ENCODE data around the gene S100A8.

DNA sequence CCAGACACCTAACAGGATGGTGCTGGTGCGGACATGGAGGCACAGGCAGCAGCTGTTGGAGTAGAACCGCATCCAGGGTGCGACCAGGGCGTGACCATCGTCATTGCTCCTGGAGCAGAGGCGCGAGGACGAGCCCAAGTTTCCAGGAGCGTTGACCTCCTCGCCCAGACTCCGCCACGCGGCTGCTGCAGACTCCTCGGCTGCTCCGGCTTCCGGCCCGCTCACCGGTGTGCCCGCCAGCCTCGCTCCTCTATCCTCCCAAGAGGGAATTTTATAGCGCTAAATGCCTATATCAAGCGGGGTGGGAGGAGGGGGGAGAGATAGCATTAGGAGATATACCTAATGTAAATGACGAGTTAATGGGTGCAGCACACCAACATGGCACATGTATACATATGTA lies 10.2 kb downstream of the S100A8 start:
- TF ChIP-seq, protein P1, sequence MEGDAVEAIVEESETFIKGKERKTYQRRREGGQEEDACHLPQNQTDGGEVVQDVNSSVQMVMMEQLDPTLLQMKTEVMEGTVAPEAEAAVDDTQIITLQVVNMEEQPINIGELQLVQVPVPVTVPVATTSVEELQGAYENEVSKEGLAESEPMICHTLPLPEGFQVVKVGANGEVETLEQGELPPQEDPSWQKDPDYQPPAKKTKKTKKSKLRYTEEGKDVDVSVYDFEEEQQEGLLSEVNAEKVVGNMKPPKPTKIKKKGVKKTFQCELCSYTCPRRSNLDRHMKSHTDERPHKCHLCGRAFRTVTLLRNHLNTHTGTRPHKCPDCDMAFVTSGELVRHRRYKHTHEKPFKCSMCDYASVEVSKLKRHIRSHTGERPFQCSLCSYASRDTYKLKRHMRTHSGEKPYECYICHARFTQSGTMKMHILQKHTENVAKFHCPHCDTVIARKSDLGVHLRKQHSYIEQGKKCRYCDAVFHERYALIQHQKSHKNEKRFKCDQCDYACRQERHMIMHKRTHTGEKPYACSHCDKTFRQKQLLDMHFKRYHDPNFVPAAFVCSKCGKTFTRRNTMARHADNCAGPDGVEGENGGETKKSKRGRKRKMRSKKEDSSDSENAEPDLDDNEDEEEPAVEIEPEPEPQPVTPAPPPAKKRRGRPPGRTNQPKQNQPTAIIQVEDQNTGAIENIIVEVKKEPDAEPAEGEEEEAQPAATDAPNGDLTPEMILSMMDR (IDR thresholded peaks at IDR 0.05; ENCODE audit: low read depth, low read length): no peak
- TF ChIP-seq POLR2A (IDR thresholded peaks at IDR 0.05; ENCODE audit: extremely low read depth, insufficient read length): no peak
- TF ChIP-seq MYC (IDR thresholded peaks at IDR 0.05; ENCODE audit: low read depth, low read length): no peak
- TF ChIP-seq MAX (IDR thresholded peaks at IDR 0.05; ENCODE audit: low read depth, low read length): no peak

Measured in NB4 (cell line).